Ishikawa (cell line): ENCODE results near the gene ZSWIM4.

ENCODE experiments used
- CEBPB ChIP-seq: IDR thresholded peaks from 2 replicates; pipeline ENCODE4 v1.6.1; 2012
- CREB1 ChIP-seq: IDR thresholded peaks from 2 replicates; pipeline ENCODE4 v1.6.1; 2012; ENCODE audit warnings: low read depth
- EGR1 ChIP-seq: IDR thresholded peaks from 2 replicates; pipeline ENCODE4 v1.6.1; 2012
- EP300 ChIP-seq: IDR thresholded peaks from 2 replicates; pipeline ENCODE4 v1.6.1; 2012; ENCODE audit warnings: borderline replicate concordance
- FOXM1 ChIP-seq: IDR thresholded peaks from 2 replicates; pipeline ENCODE4 v1.6.1; 2012; ENCODE audit warnings: low read depth, borderline replicate concordance
- NFIC ChIP-seq: IDR thresholded peaks from 2 replicates; pipeline ENCODE4 v1.6.1; 2012
- RAD21 ChIP-seq: IDR thresholded peaks from 2 replicates; pipeline ENCODE4 v1.6.1; 2012; ENCODE audit warnings: low read depth
- TAF1 ChIP-seq: IDR thresholded peaks from 2 replicates; pipeline ENCODE4 v1.6.1; 2012; ENCODE audit warnings: low read depth, mild to moderate bottlenecking
- TCF12 ChIP-seq: IDR thresholded peaks from 2 replicates; pipeline ENCODE4 v1.6.1; 2012; ENCODE audit warnings: low read depth
- TEAD4 ChIP-seq: IDR thresholded peaks from 2 replicates; pipeline ENCODE4 v1.6.1; 2012
- YY1 ChIP-seq: IDR thresholded peaks from 2 replicates; pipeline ENCODE4 v1.6.1; 2012; ENCODE audit warnings: low read depth
- ZBTB7A ChIP-seq: IDR thresholded peaks from 2 replicates; pipeline ENCODE4 v1.6.1; 2012; ENCODE audit warnings: low read depth
- TF ChIP-seq, protein P1 (sequence below): IDR thresholded peaks from 2 replicates; pipeline ENCODE4 v1.6.1; 2012
- TF ChIP-seq, protein P2 (sequence below): IDR thresholded peaks from 2 replicates; pipeline ENCODE4 v1.6.1; 2012
- TF ChIP-seq, protein P3 (sequence below): IDR thresholded peaks from 2 replicates; pipeline ENCODE4 v1.6.1; 2012; ENCODE audit warnings: low read depth, mild to moderate bottlenecking

The ZSWIM4 gene

DNA sequence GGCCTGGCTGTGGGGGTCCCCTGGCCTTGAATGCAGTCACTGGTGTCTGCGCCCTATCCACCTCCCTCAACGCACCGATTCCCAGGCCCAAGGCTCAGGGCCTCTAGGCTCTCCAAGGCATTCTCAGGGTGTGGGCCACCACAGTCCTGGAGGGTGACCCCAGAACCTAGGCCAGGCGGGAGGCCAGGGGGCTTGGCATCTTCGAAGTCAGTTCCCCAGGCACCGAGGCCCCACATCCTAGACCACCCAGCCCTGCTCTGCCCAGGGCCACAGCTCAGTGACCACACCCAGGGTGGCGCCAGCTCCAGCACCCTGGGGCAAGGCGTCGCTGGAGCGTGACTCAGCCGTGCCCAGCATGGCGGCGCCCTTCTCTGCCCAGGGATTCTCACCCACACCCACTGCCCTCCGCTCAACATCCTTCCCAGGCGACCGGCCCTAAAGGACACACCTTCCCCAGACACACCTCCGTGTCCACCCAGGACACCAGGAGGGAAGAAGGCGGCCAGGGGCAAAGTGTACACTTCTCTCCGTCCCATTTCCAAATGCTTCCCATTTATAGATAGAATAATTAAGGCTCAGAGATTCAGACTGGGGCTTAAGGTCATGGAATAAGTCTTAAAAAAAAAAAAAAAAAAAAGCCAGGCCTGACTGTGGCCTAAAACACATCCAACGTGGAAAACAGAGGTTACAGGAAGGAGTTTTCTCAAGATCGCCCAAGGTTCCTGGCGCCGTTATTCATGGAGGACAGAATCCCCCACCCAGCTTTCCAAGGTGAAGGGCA is 45.3 kb downstream of the ZSWIM4 start:
- TF ChIP-seq YY1 (peak; percentile 87), TCF12 (peak; percentile 67), EGR1 (no peak), EP300 (peak; percentile 84), NFIC (peak; percentile 47), RAD21 (peak; percentile 22; the same call in 1 of the 2 replicates), TAF1 (peak; percentile 41; the same call in 1 of the 2 replicates), ZBTB7A (no peak), FOXM1 (peak; percentile 32; the same call in 1 of the 2 replicates), CEBPB (no peak)
- TF ChIP-seq, protein P1, sequence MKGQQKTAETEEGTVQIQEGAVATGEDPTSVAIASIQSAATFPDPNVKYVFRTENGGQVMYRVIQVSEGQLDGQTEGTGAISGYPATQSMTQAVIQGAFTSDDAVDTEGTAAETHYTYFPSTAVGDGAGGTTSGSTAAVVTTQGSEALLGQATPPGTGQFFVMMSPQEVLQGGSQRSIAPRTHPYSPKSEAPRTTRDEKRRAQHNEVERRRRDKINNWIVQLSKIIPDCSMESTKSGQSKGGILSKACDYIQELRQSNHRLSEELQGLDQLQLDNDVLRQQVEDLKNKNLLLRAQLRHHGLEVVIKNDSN = no peak
- TF ChIP-seq, protein P2, sequence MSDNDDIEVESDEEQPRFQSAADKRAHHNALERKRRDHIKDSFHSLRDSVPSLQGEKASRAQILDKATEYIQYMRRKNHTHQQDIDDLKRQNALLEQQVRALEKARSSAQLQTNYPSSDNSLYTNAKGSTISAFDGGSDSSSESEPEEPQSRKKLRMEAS = peak; percentile 65

DNA sequence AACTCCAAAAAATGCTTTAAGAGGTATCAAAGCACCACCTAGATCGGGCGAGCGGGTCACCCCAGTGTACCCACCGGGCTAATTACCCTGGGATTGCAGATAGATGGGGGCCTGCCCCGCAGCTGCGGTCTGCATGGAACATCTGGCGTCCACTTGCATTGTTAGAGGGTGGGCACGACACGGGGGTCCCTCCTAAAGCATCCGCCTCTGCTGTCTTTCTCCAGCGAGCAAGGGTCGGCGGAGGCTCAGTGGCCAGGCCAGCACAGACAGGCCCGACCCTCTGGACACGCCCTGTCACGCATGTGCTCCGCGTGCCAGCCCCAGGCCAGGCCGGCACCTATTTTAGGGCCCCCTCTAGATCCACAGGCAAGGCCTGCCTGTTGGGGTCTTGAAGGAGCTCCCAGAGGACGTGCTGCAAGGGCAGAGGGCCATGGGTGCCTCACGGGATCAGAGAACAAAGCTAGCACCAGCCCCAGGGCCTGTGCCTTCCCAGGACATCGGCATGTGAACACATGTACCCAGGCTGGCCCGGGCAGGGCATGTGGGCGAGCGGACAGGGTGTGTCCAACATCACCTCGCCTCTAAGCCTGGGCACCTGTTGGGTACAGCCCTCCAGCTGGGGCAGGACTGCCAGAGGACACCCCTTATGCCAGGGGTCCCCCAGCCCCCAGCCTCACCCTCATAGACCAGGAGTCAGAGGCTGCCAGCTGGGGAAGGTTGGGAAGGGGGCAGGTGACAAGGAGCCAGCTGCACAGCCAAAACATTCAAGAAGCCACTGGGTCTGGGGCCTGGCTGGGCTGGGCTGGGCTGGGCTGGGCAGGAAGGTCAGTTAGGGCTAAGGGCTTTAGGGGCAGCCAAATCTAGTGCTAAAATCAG is 46.1 kb downstream of the ZSWIM4 start:
- TF ChIP-seq YY1 = no peak
- TF ChIP-seq FOXM1 = no peak
- TF ChIP-seq, protein P1 = no peak
- 0 out of 2 replicates have a peak, but pooled peaks have one; percentile 21 for TF ChIP-seq TAF1
- TF ChIP-seq ZBTB7A = peak; percentile 56; the same call in 1 of the 2 replicates
- 0 out of 2 replicates have a peak, but pooled peaks have one; percentile 15 for TF ChIP-seq NFIC
- TF ChIP-seq EGR1 = no peak
- no peak for TF ChIP-seq RAD21
- TF ChIP-seq, protein P2 = peak; percentile 72; the same call in 1 of the 2 replicates
- TF ChIP-seq CREB1 = no peak
- TF ChIP-seq CEBPB = no peak
- TF ChIP-seq EP300 = no peak
- TF ChIP-seq, protein P3, sequence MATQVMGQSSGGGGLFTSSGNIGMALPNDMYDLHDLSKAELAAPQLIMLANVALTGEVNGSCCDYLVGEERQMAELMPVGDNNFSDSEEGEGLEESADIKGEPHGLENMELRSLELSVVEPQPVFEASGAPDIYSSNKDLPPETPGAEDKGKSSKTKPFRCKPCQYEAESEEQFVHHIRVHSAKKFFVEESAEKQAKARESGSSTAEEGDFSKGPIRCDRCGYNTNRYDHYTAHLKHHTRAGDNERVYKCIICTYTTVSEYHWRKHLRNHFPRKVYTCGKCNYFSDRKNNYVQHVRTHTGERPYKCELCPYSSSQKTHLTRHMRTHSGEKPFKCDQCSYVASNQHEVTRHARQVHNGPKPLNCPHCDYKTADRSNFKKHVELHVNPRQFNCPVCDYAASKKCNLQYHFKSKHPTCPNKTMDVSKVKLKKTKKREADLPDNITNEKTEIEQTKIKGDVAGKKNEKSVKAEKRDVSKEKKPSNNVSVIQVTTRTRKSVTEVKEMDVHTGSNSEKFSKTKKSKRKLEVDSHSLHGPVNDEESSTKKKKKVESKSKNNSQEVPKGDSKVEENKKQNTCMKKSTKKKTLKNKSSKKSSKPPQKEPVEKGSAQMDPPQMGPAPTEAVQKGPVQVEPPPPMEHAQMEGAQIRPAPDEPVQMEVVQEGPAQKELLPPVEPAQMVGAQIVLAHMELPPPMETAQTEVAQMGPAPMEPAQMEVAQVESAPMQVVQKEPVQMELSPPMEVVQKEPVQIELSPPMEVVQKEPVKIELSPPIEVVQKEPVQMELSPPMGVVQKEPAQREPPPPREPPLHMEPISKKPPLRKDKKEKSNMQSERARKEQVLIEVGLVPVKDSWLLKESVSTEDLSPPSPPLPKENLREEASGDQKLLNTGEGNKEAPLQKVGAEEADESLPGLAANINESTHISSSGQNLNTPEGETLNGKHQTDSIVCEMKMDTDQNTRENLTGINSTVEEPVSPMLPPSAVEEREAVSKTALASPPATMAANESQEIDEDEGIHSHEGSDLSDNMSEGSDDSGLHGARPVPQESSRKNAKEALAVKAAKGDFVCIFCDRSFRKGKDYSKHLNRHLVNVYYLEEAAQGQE = no peak
- TF ChIP-seq TCF12 = no peak

DNA sequence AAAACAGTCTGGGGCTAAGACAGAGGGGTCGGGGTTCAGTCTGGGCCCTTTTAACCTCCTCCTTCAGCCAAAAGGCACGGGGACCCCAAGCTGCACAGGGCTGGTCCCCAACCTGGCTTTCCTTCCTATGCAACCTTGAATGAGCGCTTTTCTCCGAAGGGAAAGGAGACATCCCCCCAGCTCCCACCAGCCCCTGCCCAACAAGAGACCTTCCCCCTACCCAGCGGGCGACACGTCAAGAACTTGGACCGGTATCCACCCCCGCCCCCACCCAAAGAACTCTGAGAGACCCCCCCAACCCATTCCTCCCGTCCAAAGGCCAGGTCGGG is 46.7 kb downstream of the ZSWIM4 start:
- TF ChIP-seq CREB1 = no peak
- TF ChIP-seq EP300 = no peak
- TF ChIP-seq ZBTB7A = no peak; the same call in 1 of the 2 replicates
- TF ChIP-seq TEAD4 = no peak
- TF ChIP-seq TAF1 = no peak
- TF ChIP-seq, protein P1 = no peak
- TF ChIP-seq FOXM1 = no peak
- no peak for TF ChIP-seq TCF12
- TF ChIP-seq, protein P3 = no peak
- no peak for TF ChIP-seq CEBPB
- no peak for TF ChIP-seq YY1
- TF ChIP-seq, protein P2 = no peak
- no peak for TF ChIP-seq NFIC
- no peak for TF ChIP-seq EGR1
- no peak for TF ChIP-seq RAD21

DNA sequence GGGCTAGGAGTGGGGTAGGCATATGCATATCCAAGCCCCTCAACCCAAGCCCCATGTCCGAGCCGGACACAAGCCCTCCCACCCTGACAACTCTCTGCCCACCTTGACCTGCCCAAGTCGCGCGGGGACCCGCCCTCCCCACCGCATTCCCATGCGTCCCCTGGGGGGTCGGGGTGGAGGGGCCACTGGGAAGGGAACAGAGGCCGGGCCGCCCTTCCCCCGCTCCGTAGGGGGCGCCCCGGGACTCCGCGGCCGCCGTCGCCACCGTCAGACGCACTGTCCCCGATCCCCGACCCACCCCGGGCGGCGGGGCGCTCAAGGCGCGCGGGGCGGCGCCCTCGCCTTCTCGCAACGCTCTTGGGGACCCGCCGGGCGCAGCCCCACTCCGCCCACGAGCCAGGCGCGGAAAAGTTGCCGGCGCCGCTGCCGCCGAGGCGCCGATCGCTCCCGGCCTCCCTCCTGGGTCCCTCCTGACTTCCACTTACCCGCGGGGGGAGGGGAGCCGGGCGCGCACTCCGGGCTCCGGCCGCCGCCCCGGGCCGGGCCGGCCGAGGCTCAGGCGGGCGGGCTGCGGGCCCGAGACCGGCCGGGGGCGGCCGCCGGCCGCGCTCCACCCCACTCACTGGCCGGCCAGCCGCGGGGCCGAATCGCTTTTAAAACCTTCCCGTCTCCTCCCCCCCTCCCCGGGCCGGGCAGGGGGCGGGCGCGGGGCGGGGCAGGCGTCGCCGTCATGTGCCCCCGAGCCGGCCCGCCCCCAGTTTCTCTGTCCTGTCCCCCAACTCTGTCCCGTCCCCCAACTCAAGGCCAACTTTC is 47.3 kb downstream of the ZSWIM4 start:
- TF ChIP-seq, protein P1 = peak; percentile 76
- TF ChIP-seq TAF1 = peak; percentile 59
- TF ChIP-seq TCF12 = no peak
